Measurements from ENCODE around the gene EXTL2. TPM values are rescaled to one million over a fixed set of nuclear protein-coding genes. Genes with fewer than 3 reads are reported as not detected.
"Not testable (repeated sequence)": the region's sequence is repeated elsewhere in the genome, so short reads cannot be mapped to it uniquely, and the experiment has no call there.

The EXTL2 gene, protein sequence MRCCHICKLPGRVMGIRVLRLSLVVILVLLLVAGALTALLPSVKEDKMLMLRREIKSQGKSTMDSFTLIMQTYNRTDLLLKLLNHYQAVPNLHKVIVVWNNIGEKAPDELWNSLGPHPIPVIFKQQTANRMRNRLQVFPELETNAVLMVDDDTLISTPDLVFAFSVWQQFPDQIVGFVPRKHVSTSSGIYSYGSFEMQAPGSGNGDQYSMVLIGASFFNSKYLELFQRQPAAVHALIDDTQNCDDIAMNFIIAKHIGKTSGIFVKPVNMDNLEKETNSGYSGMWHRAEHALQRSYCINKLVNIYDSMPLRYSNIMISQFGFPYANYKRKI
- total RNA-seq: 8.1 TPM

DNA sequence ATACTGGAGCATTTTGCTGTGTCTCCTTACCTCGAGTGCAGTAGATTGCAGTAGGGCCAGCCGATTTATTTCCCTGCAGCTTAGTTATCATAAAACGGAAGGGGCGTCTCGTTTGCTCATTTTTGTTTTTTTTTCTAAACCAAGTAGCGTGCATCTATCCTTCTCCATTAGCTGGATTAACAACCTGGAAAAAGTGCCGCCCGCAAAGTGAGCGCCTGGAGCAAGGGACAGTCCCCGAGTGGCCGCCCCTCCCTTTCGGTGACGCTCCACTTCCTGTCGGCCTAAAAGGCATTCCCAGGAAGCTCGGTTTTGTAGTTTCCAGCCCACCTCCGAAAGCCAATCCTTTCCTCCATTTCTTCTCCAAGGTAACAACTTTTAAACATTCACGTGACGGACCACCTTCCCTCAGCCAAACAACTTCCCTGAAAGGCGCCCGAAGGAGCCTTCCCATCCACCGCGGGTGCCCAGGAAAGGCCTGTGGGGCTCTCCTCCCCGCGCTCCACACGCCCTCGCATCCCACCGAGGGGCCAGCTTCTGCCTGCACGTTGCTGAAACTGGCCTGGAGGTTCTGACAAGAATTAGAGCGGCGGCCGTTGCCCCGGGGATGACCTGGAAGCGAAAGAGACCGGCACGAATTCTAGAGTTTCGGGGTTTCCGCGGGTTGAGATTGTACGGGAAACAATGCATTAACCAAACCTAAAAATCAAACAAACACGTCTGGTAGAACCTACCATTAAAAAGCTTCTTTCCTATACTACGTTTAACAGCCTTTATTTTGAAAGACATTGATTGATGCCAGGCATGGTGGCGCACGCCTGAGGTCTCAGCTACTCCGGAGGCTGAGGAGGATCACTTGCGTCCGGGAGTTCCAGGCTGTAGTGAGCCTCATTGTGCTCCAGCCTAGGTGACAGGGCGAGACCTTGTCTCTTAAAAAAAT, at the start of gene EXTL2:
Gene EXTL2, minus strand, starts transcription at position 240 of the 937 bp plus-strand sequence. CDS start 6,085 bp downstream, outside the sequence.
- DNase-seq (ENCODE audit: low read depth in 2 of 3, low spot score in 2 of 3): peak; percentile 33 to 72 (median 65)

DNA sequence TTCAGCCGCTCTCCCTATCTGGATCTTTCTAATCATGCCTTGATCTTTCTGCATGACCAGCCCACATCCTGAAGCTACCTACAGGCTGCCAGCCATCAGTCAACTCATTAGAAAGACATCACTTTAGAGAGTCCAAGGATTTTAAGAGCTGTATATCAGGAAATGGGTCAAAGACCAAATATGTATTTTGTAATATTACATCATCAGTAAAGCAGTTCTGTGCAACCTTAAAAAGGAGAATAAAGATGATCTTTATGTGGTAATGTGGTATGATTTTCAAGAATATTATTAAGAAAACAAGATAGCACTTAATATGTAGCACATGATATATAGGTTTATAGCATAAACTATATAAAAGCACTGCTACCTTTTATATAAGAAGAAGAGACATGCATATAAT, 48.9 kb upstream of the EXTL2 start:
- no peak for DNase-seq (ENCODE audit: low read depth in 2 of 3, low spot score in 2 of 3)

DNA sequence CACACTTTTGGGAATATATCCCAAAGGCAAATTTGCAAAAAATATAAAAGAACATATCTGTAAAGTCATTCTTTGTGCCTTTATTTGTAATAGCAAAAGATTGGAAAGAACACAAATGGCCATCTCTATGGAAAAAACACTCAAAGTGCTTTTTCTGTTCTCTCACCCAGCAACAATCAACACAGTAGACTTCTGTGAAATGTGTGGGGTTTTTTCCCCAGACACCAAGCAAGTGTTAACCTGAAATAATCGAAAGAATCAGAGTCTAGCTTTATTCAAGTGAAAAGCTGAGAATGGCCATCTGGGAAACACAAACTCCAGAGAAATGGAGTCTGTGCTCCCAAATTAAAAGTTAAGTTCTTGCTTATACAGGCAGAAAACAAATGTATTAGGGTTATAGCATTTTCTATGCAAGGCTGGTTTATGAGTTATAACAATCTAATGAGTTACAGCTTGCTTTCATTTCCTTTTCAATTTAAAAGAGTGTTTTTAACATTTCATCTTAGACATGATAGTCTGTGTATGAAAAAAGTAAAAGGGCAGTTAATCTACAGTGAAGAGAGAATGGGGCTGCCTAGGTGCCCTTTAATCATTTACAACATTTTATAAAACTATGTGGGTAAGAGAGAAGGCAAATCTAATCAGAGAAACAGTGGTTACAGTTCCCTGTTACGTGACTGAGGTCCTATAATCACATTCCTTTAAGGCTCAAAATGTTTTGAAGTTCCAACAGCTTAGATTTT, 47.8 kb upstream of the EXTL2 start:
- no peak for DNase-seq (ENCODE audit: low read depth in 2 of 3, low spot score in 2 of 3)

DNA sequence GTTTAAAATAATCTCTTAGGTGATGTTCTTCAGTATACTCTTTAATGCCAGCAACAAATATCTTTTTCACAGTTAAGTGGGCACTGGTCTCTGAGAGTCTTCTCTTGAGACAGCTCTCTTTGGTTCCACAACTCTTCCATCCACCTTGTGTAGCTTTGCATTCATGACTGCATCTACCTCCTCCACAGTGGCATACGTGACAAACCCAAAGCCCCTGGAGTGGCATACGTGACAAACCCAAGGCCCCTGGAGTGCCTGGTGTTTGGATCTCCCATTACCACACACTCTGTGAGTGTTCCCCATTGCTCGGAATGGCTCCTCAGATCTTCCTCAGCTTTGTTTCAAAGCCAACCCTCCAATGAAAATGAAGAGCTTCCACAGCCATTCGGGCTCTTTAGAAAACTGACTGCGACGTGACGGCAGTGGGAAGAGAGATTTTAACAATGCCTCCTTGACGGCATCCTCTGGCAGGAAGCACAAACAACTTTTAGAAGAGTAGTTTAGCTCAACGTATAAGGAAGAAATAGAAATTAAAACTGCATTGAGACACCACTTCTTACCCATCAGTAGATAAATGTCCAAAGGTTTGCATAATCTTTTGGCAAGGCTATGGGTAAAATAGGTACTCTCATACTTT, 47.1 kb upstream of the EXTL2 start:
- no peak for DNase-seq (ENCODE audit: low read depth in 2 of 3, low spot score in 2 of 3)

DNA sequence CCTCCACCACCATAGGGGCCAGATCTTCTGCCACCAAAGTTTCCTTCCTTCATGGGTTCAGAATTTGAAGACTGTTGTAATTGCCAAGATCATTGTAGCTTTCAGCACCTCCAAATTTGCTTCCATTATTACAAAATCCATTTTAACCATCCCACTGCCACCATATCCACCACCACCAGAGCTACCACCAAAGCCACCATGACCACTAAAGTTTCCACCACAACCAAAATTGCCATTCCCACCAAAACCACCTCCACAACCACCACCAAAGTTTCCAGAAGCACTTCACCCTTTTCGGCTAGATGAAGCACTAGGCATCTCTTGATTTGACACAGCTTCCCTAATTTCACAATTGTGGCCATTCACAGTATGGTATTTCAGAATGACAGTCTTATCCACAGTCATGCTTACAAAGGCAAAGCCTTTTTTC, 46.5 kb upstream of the EXTL2 start:
- no peak for DNase-seq (ENCODE audit: low read depth in 2 of 3, low spot score in 2 of 3)

DNA sequence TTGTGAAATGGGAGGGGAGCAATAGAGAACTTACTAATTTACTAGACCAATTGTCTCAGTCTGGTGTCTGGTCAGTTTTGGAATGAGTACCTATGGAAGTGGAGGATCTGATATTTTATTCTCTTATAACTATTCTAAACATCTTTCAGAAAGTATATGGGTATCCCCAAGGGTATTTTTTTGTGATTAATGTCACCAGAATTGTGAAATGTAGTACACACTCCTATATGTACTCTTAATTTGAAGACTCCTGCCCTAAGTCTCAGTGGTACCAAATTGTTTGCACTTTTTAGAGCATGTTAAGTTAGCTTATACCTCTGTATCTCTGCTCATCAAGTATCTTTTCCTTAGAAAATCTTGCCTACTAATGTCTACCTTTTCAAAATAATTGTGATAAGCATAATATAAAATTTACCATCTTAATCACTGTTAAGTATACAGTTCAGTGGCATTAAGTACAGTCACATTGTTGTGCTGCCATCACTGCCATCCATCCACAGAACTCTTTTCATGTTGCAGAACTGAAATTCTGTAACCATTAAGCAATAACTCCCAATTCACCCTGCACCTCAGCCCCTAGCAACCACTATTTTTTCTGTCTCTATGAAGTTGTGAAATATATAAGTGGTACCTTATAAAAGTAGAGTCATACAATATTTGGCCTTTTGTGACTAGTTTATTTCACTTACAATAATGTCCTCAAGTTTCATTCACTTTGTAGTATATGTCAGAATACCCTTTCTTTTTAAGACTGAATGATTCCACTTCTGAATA, 41.7 kb upstream of the EXTL2 start:
- DNase-seq (ENCODE audit: low read depth in 2 of 3, low spot score in 2 of 3): no peak

DNA sequence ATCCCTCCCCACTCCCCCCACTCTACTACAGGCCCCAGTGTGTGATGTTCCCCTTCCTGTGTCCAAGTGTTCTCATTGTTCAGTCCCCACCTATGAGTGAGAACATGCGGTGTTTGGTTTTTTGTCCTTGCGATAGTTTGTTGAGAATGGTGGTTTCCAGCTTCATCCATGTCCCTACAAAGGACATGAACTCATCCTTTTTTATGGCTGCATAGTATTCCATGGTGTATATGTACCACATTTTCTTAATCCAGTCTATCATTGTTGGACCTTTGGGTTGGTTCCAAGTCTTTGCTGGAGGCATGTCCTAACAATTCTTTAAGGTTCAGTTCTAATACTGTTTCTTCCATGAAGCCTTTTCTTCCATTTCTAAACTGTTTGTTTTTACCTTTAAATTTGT, 38.9 kb upstream of the EXTL2 start:
- not testable (repeated sequence) for DNase-seq (ENCODE audit: low read depth in 2 of 3, low spot score in 2 of 3)

DNA sequence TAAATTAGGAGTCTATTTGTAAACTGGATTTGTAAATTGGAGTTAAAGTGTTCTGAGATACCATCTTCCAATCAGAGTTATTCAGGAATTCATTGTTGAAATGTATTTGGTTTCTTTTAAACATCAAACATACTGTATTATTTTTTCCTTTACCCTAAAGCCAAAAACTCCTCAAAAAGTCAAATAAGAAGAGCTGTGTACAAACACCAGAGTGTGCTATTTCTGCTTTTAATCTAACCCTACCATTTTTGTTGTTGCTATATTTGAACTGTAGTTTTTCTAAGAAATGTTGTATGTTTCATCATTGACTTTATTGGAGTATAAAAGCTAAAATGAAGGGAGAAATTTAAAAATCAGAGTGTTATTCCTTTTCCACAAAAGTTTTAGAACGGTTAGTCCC, 37.1 kb upstream of the EXTL2 start:
- DNase-seq (ENCODE audit: low read depth in 2 of 3, low spot score in 2 of 3): peak in 1 of 3 donors; percentile 21

DNA sequence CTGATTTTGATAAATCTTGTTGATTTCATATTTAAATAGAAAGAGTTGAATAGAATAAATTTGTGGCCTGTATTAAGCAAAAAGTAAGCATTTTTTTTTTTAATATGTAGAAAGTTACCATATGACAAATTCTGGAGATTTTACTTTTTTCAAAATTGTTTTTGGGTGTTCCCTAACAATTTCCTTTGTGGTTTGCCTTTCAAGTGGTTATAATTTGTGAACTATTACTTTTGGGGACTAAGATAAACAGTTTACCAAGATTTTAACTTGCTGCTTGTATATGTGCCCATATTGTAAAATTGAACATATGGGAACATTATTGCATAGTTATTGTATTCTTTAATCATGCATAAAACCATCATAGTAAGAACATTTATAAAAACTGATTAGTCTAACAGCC, 35.9 kb upstream of the EXTL2 start:
- DNase-seq (ENCODE audit: low read depth in 2 of 3, low spot score in 2 of 3): no peak

DNA sequence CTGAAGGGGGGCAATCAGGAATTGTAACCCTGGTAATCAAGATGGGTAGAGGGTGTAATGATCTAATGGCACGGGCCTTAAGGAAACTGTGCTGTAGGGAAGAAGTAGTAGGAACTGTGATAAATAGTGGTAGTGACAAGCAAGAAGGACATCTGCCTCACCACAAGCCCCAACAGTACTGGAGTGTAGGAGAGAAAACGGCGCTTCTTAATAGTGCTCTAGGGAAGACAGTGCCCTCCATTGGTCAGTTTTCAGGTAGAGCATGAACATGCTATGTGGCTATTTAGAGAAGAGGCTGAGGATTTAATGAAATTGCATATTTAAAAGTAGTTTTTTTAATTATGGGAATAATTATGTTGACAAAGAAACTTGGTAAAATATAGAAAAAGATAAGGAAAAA, 33.5 kb upstream of the EXTL2 start:
- peak in 1 of 3 donors; percentile 7 for DNase-seq (ENCODE audit: low read depth in 2 of 3, low spot score in 2 of 3)

DNA sequence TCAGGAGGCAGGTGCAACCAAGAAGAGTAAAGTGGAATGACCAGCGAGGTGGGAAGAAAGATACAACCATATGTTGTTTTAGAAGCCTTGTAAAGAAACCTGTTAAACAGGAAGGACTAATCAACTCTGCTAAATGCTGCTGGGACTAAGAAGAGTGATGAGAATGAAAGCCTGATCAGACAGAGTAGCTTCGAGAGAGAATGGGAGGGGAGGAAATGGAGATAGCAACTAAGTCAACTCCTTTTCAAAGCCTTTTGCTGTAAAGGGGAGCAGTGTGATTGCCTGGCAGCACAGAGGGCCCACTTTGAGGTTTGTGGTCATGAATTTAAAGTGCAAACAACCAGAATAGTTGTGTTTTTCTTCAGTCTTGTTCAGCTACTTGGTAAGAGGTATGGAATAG, 32.6 kb upstream of the EXTL2 start:
- DNase-seq (ENCODE audit: low read depth in 2 of 3, low spot score in 2 of 3): peak in 2 of 3 donors; percentile 12 to 42

DNA sequence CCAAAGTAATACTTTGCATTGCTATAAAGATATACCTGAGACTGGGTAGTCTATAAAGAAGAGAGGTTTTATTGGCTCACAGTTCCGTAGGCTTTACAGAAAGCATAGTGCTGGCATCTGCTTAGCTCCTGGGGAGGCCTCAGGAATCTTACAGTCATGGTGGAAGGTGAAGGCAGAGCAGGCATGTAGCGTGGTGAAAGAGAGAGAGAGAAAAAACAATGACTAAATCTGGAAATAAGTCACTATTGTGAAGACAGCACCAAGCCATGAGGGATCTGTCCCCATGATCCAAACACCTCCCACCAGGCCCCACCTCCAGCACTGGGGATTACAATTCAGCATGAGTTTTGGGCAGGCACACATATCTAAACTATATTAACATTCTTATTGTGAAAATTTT, 31.6 kb upstream of the EXTL2 start:
- DNase-seq (ENCODE audit: low read depth in 2 of 3, low spot score in 2 of 3): no peak

DNA sequence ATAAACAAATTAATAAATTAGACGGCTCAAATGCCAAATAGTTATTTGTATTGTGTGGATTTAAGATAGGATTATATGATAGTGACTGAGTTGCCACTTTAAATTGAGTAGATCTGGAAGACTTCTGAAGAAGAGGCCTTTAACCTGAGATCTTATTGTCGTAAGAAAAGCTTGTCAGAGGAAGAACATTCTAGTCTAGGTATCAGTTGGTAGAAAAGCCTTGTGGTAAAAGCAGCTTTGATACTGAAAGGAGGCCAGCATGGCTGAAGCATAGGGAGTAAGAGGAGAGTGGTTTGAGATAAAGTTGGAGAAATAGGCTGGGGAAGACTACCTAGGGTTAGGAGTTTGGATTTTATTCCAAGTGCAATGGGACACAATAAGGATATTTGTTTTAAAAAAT, 30.3 kb upstream of the EXTL2 start:
- no peak for DNase-seq (ENCODE audit: low read depth in 2 of 3, low spot score in 2 of 3)

DNA sequence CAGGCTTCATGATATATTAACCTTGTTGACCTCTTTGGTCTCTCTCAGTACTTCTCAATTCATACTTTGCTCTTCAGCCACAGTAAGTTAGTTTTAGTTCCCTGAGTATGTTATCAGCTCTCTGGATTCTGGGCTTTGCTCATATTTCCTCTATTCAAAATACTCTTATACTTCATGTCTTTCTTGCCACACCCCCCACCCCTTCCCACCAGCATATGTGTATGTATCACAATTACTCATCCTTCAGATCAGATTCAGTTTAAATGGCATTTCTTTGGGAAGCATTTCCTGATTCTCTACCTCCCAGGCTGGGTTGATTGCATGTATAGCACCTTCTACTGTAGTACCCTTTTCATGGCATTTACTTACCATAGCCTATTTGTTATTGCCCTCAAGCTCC, 29.6 kb upstream of the EXTL2 start:
- no peak for DNase-seq (ENCODE audit: low read depth in 2 of 3, low spot score in 2 of 3)

DNA sequence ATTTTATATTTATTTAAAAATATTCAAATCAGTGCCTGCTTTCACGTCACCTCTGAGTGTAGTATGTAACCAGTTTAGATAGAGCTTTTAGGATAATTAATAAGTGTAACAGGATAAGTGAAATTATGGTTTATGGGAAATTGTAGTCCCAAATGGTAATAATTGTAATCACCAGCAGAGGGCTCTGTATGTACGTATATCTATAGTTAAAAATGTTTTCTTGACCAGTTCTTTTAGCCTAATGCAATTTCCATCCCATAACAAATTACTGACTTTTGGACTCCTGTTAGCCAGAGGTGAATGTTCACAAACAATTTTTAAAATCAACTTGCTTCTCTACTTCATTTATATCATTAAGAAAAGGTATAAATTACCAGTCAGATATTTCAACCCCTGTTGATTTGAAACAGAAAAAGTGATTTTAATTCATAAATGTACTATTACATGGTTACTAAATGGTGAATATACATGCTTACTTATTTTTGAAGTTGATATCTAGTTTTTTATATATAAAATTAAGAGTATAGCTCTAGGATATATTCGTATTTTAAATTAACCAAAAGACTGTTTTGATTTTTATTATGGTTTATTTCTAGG, 26.6 kb upstream of the EXTL2 start:
- peak; percentile 43 to 69 (median 47) for DNase-seq (ENCODE audit: low read depth in 2 of 3, low spot score in 2 of 3)

DNA sequence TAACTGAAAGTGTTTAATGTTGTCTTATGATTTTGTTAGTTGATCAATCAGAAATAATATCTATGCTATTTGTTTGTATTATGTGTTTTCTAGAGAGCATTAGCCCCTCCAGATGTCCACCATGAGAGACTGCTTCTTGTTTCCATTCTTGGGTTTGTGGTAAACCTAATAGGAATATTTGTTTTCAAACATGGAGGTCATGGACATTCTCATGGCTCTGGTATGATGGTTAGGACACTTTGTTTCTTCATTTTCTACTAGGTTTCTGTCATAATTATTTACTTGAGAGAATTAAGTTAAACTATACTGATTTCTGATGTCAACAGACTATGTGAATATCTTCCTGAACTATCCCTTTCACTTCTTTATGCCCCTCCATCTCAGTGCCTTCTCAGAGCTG, 17.4 kb upstream of the EXTL2 start:
- no peak for DNase-seq (ENCODE audit: low read depth in 2 of 3, low spot score in 2 of 3)

DNA sequence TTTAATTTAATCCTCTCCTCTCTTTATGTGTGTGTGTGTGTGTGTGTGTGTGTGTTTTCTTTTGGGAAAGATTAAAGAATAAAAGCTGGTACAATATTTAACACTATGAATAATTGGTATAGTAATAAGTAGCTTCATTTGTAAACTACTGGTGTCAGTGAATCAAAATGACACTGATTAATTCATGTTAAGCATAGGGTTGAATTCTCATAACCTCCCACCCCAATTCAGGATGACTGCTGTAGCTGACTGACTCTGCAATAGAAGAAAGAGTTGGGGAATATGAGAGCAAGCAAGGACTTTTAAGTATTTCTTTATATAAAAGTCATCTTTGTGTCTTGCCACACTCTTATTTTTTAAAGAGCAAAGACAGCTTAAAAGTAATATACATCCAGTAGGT, 14.4 kb upstream of the EXTL2 start:
- no peak for DNase-seq (ENCODE audit: low read depth in 2 of 3, low spot score in 2 of 3)

DNA sequence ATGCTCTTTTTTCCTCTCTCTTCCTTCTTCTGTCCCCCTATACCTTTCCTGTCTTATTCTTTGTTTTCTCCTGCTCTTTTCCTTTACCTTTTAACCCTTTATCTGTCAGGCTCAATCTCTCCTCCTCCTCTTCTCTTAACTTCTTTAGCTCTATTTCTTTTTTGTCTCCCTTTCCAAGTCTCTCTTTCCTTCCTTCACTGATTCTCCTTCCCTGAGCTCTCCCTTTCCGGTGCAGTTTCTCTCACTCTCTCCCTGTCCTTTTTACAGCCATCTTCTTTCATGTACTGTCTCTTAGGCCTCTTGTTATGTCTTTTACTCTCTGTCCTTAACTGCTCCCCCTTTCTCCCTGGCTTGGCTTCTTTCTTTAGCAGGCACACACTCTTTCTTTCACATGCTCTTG, 13.2 kb upstream of the EXTL2 start:
- no peak for DNase-seq (ENCODE audit: low read depth in 2 of 3, low spot score in 2 of 3)

DNA sequence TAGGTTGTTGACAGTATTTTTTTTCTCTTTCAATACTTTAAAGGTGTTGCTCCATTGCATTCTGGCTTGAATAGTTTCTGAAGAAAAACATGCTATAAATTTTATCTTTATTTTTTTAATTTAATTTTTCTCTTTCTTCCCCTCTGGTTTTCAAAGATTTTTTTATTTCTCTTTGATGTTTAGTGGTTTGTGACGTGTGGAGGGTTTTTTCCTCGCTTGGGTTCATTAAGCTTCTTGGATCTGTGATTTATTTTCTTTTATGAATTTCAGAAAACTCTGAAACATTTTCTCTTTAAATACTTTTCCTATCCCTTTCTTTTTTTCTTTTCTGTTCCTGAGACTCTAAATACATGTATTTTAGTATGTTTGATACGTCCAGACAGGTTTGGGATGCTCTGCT, 10.5 kb upstream of the EXTL2 start:
- DNase-seq (ENCODE audit: low read depth in 2 of 3, low spot score in 2 of 3): no peak
